Measurements from ENCODE around the gene PTPRH. TPM values are rescaled to one million over a fixed set of nuclear protein-coding genes. Genes with fewer than 3 reads are reported as not detected.
"Not testable (repeated sequence)": the region's sequence is repeated elsewhere in the genome, so short reads cannot be mapped to it uniquely, and the experiment has no call there.

PTPRH gene
- total RNA-seq, 1 donor from 2014 or later = 0.07 TPM

DNA sequence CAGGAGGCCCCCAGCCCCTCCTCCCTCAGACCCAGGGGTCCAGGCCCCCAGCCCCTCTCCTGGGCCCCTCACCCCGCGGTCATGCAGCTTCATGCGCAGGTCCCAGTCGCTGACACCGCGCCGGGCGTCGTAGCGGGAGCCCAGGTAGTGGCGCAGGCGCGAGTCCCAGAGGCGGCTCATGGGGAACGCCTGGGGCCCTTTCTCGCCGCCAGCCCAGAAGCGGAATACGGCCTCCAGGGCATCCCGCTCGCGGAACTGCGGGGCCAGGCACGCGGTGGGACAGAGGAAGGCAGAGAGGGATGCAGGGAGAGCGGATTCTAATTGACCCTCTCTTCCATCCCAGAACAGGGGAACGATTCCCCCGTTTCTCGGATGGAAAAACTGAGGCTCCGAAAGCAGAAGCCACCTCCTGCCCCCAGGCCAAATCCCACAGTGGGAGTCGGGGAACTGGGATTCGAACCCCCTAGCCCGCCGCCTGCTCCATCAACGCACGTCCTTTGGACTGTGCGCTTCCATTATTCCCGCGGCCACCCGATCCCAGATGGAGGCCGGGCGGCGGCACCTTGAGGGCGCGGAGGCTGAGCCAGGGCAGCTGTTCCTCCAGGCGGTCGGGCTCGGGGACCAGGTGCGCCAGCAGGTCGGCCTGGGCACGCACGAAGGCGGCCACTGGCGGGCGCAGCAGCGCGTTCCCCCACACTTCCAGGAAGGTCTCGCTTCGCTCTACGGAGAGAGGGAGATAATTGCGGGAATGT, 47.6 kb downstream of the PTPRH start:
- intact Hi-C loops (cut with micrococcal nuclease) = loop anchor here (2.0 kb wide), 2 partner anchors 13 to 81 kb away; no protein-coding TSS in a partner anchor

DNA sequence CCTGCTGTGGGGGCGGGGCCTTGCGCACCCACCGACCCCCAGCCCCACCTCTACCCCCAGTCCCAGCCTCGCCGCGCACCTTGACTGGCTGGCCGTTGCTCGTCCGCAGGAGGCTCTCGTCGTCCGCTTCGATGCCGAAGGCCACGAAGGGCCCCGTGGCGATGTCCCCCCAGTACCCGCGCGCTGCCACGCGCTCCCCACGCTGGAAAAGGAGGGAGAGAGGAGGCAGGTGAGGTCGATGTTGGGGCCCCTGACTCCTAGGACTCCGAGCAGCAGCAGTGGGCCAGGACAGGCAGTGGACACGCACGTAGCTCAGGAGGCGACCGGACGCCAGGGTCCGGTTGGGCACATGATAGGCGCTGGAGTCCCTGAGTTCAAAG, 48.3 kb downstream of the PTPRH start:
- intact Hi-C loops (cut with micrococcal nuclease) = loop anchor here (1.0 to 2.0 kb wide), 6 partner anchors 14 to 280 kb away; partner anchors contain the start of gene RDH13

DNA sequence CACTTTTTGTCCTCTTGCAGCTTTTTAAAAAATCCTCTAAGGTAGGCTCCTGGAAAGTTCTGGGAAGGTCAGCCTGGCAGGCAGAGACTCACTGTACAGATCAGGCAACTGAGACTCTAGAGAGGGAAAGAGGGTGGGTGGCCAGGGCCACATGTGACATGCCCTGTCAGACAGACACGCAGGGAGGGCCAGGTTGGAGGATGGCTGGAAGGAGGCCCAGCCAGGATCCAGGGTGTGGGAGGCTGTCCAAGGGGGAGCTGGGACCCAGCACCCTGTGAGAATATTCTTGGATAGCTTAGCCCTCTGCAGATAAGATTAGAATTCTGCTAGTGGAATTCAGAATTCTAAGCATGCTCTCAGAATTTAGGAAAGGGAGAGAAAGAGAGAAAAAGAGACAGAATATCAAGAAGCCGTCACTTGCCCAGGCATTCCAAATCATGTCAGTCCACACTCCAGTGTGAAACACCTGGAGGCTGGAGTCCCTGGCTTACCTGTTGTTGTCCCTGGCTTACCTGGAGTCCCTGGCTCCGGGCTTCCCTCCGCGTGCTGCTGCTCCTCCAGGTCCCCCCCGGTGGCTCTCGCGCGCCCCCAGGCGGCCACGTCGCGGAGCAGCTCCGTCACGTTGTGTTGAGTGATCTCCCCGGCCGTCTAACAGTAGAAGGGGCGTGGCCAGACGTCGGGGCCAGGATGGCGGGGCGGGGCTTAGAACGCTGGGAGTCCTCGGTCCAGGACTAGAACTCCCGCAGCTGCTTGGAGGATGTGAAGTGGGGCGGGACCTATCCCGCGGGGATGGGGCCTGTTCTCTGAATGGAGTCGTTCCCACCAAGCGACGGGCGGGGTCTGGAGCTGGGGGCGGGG, 48.9 kb downstream of the PTPRH start:
- intact Hi-C loops (cut with micrococcal nuclease) = loop anchor here (1.0 to 2.0 kb wide), 6 partner anchors 14 to 279 kb away; partner anchors contain the start of gene RDH13

DNA sequence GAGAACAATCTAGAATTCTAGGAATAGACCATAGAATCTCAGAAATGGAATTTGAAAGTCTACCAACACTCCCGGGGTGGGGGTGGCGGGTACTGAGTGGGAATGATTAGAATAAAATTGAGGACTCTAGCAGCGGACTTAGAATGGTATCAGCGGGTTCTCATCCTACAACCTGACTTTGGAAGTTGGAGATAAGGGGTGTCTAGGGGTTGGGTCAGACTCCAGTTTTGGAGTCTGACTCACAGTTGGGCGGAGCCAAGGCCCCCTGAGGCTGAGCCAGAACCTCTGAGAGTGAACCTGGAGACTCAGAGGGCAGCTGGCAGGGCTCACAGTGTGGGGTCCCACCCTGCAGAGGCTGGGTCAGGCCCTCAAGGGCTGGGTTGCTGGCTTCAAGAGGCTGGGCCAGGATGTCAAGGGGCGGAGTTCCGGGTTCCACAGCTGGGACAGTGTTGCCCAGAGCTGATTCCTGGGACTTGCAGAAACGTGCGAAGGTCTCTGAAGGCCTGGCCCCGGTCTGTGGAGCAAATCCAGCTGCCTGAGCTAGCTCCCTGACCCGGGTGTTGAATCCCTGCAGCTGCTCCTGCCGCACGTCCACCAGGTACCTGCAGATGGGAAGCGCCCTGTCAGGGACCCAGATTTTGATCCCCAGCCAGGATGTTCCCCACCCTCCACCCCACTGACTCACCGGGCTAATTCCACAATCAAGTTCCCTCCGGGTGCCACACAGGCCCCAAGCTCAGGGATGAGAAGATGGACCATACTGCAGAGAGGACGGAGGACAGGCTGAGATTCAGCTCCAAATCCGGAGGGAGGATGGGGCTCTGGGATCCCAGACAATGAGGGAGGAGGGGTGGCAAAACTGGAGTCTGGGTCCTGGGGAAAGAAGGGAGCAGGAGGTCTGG, 50.2 kb downstream of the PTPRH start:
- intact Hi-C loops (cut with micrococcal nuclease) = no loop called here

DNA sequence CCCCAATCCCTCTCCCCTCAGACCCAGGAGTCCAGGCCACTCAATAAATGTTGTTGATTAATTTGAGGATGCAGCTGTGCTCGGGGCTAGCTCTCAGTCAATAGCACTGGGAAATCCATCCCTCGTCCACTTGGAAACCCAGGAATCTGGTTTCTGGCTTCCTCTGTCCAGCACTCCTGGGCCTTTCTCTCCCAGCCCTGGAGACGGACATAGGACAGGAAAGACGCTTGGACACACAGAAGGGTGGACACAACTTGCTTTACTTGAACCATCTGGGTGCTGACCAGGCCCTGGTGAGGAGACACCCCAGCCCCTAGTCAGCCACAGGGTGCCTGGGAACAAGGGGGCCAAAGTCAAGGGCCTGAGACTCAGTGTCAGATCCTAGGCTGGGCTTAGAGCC, 50.9 kb downstream of the PTPRH start:
- intact Hi-C loops (cut with micrococcal nuclease) = no loop called here

DNA sequence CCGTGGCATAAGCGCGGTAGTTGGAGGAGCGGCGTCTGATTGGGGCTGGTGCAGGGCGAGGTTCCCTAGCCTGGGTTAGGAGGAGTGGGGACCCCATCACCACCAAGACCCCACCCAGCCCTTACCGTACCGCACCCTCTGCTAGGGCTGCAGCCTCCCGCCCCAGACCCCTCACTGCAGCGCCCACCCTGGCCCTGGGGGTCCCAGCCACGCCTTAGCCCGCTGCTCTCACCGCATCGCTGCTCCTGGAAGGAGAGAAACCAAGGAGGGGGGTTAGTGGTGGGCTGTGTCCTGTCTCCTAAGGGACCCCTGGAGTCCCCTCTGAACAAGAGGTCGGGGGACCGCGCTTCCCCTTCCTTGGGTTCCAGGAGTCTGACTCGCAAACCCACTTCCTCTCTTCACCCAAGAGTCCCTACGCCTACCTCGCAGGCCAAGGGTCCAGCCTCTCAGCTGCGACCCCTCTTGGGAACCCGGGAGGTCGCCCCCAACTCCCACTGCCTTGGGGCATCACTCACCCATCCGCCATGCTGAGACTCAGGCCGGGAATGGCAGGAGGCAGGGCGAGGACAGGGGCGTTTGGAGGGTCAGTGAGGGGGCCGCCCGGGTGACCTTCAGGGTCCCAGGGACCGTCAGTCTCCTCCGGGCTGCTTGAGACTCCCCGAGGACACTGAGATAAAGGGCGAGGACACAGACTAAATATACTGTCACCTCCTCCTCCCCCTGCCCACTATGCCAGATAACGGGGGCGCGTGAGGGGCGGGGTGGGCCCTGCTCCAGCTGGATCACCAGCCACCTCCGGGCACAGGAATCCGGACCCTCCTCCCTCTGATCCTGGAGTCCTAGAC, 52.0 kb downstream of the PTPRH start, which contains the start of gene TNNI3:
TSS of gene TNNI3 (minus strand) at position 669 of the 845 bp plus-strand sequence. CDS start at position 526, 143 bp downstream.
- intact Hi-C loops (cut with micrococcal nuclease) = no loop called here

DNA sequence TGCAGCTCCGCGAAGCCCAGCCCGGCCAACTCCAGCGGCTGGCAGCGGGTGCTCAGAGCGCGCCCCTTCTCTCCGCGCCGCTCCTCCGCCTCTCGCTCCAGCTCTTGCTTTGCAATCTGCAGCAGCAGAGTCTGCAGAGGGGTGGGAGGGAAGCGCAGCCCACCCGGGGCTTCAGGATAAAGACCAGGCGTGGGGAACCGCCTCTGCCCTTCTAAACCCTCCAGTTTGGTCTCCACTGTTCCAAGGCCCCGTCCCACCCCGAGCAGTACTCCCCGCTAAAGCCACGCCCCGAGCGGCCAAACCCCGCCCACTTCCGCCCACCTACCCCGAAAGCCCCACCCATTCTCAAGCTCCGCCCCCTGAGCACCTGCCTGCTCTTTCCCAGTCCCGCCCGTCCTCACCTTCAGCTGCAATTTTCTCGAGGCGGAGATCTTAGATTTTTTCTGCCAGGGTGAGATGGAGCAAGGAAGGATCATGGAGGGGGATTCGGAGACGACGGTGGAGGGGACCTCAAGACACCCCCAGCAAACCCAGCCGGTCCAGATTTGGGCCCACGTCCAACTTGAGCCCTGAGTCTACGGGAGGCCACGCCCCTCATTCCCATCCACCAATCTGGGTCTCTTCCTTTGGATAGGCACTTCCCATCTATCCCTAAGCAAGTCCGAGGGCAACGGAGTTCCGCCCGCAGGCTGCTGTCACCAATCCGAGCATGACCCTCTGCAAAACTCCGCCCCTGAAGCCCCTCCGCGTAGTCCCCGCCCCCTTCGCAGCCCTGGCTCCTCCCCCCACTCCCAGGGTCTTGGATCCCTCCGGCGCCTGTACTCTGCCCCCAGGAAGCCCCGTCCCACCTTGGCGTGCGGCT, 52.9 kb downstream of the PTPRH start:
- intact Hi-C loops (cut with micrococcal nuclease) = no loop called here

DNA sequence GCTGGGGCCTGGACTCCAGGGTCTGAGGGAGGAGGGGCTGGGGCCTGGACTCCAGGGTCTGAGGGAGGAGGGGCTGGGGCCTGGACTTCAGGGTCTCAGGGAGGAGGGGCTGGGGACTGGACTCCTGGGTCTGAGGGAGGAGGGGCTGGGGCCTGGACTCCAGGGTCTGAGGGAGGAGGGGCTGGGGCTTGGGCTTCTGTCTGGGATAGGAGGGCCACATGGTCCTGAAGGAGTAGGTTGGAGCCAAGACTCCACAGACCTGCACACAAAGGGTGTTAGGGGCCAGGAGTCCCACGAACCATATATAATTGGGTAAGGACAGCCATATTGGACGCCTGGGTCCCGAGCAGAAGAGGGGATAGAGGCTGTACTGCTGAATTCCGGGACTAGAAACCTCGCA, 53.5 kb downstream of the PTPRH start:
- intact Hi-C loops (cut with micrococcal nuclease) = not testable (repeated sequence)

DNA sequence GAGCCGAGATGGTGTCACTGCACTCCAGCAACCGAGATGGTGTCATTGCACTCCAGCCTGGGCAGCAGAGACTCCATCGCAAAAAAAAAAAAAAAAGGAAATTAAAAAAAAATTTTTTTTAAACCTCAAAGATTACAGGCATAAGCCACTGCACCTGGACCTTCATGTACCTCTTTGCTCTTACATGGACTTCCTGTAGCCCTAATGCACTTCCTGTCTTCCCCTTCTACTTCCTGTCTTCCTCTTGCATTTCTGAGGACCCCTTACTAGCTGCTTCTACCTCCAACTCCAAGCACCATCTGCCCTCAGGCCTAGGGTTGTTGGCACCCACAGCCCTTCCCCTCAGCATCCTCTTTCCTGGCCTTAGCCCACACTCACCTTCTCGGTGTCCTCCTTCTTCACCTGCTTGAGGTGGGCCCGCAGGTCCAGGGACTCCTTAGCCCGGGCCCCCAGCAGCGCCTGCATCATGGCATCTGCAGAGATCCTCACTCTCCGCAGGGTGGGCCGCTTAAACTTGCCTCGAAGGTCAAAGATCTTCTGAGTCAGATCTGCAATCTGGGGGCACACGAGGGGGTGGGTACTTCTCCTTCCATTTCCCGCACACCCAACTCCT, 55.5 kb downstream of the PTPRH start:
- intact Hi-C loops (cut with micrococcal nuclease) = no loop called here

DNA sequence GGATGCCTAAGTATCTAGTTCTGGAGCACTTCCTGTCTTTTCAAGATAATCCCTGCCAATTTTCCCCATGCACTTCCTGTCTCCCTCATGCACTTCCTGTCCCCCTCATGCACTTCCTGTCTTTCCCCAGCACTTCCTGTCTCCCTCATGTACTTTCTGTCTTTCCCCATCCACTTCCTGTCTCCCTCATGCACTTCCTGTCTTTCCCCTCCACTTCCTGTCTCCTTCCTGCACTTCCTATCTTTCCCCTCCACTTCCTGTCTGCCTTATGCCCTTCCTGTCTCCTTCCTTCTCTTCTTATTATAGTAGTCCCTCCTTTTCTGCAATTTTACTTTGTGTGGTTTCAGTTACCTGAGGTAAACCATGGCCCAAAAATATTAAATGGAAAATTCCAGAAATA, 57.3 kb downstream of the PTPRH start:
- intact Hi-C loops (cut with micrococcal nuclease) = no loop called here

DNA sequence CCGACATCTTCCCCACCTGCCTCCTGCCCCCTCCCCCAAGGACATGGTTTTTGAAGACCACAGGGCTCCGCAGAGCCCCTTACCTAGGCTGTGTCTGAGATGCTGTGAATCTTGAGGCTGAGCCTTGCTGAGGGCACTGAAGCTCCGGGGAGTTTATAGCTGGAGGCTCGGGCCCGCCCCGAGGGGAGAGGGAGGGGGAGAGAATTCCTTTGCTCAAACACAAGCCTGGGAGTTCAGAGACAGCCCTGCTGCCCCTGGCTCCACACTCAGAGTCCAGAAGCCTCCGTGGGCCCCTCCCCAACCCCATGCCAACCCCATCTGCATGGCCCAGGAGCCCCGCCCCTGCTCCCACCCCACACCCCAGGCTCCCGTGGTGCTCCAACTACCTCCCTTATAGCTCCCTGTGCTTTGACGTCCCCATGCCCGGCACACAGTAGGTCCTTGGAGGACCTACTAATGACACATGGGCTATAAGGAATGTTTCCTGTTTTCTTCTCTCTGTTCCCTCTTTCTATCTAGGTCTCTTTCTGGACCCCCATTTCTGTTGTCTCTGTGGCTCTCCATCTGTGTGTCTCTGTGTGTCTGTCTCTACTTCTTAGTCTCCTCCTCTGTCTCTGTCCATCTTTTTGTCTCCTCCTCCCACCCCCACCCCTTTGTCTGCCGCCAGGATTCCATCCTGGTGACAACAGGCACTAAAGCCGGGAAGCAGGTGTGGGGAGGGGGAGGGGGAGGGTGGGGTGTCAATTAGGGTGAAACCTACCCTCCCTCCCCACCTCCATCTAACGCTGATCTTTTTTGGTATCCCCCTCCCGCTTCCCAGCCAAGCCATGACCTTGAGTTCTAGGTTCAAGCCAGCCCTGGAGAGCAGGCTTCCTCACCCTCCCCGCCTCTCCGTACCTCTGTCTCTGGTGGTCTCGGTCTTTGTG, 60.0 kb downstream of the PTPRH start, which contains the start of gene TNNT1:
TSS of gene TNNT1 (minus strand) at position 129 of the 926 bp plus-strand sequence. CDS start 2,049 bp downstream, outside the sequence.
- intact Hi-C loops (cut with micrococcal nuclease) = no loop called here

DNA sequence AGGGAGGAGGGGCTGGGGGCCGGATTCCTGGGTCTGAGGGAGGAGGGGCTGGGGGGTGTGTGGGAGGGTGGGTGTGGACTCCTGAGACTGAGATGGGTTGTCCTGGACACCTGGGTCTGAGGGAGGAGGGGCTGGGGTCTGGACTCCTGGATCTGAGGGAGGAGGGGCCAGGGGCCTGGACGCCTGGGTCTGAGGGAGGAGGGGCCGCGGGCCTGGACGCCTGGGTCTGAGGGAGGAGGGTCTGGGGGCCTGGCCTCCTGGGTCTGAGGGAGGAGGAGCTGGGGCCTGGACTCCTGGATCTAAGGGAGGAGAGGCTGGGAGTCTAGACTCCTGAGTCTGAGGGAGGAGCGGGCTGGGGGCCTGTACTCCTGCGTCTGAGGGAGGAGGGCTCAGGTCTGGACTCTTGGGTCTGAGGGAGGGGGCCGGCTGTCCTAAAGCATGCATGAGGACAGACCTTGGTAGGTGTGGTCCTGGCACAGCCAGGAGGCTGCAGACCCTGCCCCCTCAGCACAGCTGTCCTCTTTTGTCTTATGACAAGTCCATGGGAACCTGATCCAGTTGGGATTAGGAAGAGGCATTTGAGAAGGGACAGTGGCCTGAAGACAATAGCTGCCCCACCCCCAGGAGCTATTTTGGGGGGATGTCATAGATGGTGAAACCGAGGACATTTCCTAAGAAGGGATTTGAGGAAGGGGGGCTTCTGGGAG, 61.6 kb downstream of the PTPRH start:
- intact Hi-C loops (cut with micrococcal nuclease) = no loop called here

DNA sequence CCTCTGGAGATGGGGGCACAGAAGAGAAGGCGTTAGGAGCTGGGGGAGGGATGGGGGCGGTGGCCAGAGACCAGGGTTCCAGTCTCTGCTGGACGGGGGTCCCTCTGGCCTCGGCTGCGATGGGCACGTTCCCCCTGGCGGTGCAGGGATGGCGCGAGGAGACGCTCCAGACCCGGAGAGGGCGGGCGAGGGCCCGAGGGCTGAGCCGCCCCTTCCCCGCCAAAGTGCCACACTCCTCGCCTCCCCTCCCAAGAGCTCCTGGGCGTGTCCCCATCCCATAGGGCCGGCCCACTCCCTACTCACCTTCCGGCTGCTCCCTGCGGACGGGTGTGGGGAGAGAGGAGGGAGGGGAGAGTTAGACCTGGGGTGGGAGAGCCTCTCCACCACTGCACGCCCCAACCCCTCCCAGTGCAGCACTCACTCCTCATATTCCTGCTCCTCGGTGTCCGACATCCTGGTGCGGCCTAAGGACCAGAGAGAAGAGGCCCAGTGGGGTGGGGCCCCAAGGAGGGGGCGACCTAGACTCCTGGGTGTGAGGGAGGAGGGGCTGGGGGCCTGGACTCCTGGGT, 62.5 kb downstream of the PTPRH start:
- intact Hi-C loops (cut with micrococcal nuclease) = no loop called here

DNA sequence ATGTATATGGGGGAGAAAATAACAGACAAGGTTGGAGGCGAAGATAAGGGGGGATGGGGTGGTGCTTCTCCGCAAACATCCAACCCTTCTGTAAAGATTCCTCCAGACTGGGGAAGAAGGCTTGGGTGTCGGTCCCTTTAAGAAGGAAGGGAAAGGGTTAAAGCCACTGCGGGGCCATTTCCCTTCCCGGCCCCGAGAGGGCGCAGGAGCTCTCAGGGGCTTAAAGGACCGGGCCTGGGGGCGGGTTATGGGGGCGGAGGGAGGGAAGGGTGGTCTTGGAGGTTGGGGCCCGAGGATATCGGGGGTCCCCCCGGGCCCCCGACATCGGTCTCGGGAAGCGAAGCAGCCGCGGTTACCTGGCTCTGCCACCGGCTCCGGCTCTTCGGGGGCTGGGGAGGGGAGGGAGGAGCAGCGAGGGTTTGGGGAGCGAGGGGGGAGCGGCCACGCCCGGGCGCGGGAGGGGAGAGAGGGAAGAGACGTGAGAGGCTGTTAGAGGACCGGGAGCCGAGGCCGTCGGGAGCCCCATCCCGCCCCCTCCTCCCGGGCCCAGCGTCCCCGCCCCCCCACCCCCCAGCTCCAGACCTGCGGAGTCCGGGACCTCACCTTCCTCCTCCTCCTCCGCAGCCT, 63.1 kb downstream of the PTPRH start:
- intact Hi-C loops (cut with micrococcal nuclease) = no loop called here

DNA sequence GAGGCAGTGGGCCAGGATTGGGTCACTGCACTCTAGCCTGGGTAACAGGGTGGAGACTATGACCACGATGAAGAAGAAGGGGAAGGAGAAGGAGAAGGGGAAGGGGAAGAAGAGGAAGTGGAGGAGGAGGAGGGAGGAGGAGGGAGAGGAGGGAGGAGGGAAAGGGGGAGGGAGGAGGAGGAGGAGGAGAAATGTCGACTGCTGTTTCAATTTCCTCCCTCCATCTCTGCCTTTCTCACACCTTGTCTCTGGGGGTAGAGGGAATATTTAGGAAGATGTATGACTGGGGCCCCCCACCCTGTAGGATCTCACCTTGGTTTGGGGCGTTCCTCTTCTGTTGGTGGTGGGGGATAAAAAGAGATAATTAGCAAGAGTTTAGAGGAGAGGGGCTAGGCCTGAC, 64.1 kb downstream of the PTPRH start:
- intact Hi-C loops (cut with micrococcal nuclease) = no loop called here

DNA sequence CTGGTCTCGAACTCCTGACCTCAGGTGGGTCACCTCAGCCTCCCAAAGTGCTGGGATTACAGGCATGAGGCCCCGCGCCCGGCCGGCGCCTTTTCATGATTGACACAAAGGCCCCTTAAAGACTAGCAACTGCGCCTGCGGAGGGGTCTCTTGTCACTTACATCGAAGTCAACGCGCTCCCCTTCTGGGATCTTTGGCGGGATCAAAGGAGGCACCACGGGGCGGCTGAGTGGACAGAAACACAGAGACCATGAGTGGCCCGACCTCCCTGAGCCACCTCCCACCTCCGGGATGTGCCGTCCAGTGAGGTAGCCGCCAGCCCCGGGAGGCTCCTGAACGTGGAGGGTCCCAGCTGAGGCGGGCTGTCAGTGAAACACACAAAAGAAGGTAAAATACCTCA, 67.6 kb downstream of the PTPRH start:
- intact Hi-C loops (cut with micrococcal nuclease) = loop anchor here (1.0 to 5.0 kb wide), 5 partner anchors 19 to 491 kb away; no protein-coding TSS in a partner anchor
